GM12892 (cell line): ENCODE measurements around the gene CNTNAP2.

Experiments used
- DNase-seq: peaks from one replicate; pipeline ENCODE4 v3.0.0; 2011; ENCODE audit not compliant: insufficient read length
- FAIRE-seq: peaks from 2 replicates; lab custom pipeline; 2011; peaks lifted over from hg19 to GRCh38; lab: Jason Lieb, UNC
- POLR2A ChIP-seq: IDR thresholded peaks from 2 replicates; pipeline ENCODE4 v1.6.1; 2011; ENCODE audit warnings: low read depth, low read length, control low read depth
- POLR2AphosphoS5 ChIP-seq: IDR thresholded peaks from 2 replicates; pipeline ENCODE4 v1.6.1; 2011; ENCODE audit warnings: low read depth, low read length, control low read depth
- TAF1 ChIP-seq: IDR thresholded peaks from 2 replicates; pipeline ENCODE4 v1.6.1; 2011; ENCODE audit warnings: low read depth, mild to moderate bottlenecking, control low read depth, low read length, borderline replicate concordance

CNTNAP2 gene

GRCh38 chr7:148261996-148262688 lies 2145.5 kb downstream of the CNTNAP2 start:
- TF ChIP-seq POLR2AphosphoS5 (no peak), POLR2A (no peak), TAF1 (no peak)
- FAIRE-seq (no peak), DNase-seq (no peak)

DNA sequence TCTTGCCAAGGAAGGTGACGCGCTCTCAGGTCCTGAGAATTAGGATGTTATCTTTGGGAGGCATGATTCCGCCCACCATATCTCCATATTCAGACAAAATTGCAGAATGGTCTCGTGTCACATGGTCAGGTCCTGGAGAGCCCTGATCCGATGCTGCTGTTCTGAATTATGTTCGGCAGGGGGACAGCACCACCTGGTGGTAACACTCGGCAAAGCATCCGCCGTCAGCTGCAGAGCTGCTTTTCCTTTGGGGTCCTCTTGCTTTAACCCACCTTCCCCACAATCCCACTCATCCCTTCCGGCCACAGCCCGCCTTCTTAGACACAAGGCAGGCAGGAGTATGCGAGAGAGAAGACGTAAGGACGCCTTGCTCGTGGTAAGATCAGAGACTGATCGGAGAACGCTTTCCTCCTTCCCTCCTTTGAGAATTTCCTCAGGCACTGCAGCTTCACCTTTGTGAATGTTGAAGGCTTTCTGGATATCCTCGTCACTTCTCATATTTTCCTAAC lies 2146.2 kb downstream of the CNTNAP2 start:
- FAIRE-seq: peak; percentile 93
- TF ChIP-seq POLR2A: no peak
- no peak for TF ChIP-seq POLR2AphosphoS5
- TF ChIP-seq TAF1: no peak

GRCh38 chr7:148264933-148265557 lies 2148.4 kb downstream of the CNTNAP2 start:
- FAIRE-seq: peak; percentile 27
- no peak for DNase-seq
- TF ChIP-seq POLR2AphosphoS5 (no peak), POLR2A (no peak), TAF1 (no peak)

More for the DNA sequence above, 2146.2 kb downstream of the CNTNAP2 start:
- DNase-seq: peak; percentile 31

DNA sequence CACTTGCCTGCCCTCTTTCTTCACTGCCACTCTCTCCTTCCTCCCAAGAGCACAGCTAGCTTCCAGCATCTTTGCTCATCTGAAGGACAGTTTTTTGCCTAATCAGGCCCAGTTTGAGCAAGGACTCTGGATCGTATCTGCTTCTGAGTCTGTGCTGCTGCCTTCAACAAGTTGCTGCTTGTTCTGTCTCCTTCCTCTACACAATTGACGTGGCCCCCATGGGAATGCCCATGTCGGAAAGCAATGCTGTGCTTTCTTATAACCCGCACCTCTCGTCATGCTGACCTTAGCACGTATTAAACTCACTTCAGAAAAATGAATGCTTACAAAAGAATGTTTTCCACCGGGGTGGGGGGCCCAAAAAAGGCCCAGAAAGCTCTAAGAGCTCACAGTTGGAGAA lies 2149.3 kb downstream of the CNTNAP2 start:
- FAIRE-seq (no peak), DNase-seq (no peak)
- TF ChIP-seq TAF1: no peak
- TF ChIP-seq POLR2A: no peak
- TF ChIP-seq POLR2AphosphoS5: no peak

DNA sequence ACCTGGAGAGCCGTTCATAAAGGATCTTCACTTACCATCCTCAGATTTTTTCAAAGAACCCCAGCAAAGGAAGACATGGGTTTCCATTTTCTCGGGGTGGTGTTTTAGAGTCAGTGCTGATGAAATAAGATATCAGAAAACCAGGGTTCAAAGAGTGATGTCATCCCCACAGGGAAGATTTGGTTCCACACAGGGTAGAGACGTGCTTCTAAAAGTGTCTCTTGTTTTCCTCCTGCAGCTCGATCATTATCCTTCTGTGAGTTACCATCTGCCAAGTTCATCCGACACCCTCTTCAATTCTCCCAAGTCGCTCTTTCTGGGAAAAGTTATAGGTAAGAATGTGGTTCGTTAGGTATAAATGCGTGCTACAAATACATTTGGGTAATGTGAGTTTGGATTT lies 2150.2 kb downstream of the CNTNAP2 start:
- DNase-seq: no peak
- TF ChIP-seq POLR2A (no peak), TAF1 (no peak)
- FAIRE-seq: no peak

- TF ChIP-seq POLR2A (no peak), TAF1 (no peak), POLR2AphosphoS5 (no peak)
- no peak for DNase-seq
- FAIRE-seq: no peak
Observed at GRCh38 chr7:148270576-148270975, 2154.0 kb downstream of the CNTNAP2 start.

GRCh38 chr7:148274118-148274517 lies 2157.5 kb downstream of the CNTNAP2 start:
- FAIRE-seq: no peak
- DNase-seq: no peak
- TF ChIP-seq POLR2AphosphoS5: no peak
- TF ChIP-seq TAF1: no peak
- no peak for TF ChIP-seq POLR2A

GRCh38 chr7:148275359-148275890 lies 2158.8 kb downstream of the CNTNAP2 start:
- DNase-seq: no peak
- TF ChIP-seq POLR2AphosphoS5 (no peak), TAF1 (no peak), POLR2A (no peak)
- no peak for FAIRE-seq

DNA sequence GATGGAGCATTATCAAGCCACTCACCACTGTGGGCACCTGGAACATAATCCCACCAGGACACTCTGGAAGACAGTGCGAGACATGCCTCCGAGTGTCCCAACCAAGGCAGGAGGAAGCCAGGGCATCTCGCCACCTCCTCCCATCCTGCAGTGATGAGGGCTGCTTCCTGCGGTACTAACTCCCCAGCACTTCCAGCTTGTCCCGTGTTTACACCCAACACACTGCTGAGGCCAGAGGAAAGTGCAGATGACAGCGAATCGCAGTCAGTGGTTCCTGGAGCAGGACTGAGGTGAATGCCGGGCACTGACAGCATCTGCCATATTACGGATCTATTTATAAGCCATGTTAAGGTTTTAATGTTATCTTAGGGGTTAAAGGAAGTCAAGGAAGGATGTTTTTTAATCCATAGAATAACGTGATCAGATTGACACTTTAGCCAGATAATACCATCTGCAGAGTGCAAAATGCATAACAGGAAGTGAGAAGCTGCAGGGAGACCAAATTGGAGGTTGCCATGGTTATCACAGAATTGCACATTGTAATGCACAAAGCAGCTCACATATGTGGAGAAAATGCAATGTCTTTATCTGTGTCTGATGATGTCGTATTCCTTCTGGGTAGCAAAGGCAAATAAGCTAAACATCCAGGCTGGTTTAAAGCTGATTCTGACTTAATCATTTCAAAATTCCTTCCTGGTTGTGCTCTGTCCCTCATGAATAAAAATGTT lies 2159.9 kb downstream of the CNTNAP2 start:
- no peak for FAIRE-seq
- TF ChIP-seq POLR2A: no peak
- no peak for TF ChIP-seq POLR2AphosphoS5
- no peak for TF ChIP-seq TAF1
- no peak for DNase-seq

GRCh38 chr7:148277042-148277660 lies 2160.6 kb downstream of the CNTNAP2 start:
- DNase-seq: no peak
- FAIRE-seq: no peak
- TF ChIP-seq POLR2AphosphoS5: no peak

DNA sequence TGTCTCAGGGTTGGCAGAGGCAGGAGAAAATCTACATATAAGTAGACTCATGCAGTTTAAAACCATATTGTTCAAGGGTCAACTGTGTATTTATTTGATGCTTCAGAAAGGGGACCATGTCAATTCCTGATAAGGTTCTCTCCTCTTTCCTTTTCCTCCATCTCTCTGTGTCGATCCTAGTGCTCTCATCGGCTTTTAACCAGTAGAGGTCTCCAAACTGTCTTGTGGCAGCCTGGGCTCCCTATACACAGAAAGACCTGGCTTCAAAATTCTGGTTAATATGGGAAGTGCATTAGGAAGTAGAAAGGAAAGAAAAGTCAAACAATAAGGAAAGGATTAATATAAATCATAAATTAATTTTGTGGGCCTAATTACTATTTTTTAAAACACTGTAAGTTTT lies 2169.5 kb downstream of the CNTNAP2 start:
- TF ChIP-seq POLR2A (no peak), TAF1 (no peak), POLR2AphosphoS5 (no peak)
- FAIRE-seq: no peak
- no peak for DNase-seq

DNA sequence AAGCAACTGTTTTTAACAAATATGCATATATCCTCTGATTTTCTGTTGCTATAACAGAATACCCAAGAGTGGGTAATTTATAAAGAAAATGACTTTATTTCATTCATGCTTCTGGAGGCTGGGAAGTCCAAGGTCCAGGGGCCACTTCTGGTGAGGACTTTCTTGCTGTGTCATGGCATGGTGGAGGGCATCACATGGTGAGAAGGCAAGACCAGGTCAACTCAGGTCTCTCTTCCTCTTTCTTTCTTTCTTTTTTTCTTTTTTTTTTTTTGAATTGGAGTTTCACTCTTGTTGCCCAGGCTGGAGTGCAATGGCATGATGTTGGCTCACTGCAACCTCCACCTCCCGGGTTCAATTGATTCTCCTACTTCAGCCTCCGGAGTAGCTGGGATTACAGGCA lies 2170.9 kb downstream of the CNTNAP2 start:
- FAIRE-seq (no peak), DNase-seq (no peak)
- TF ChIP-seq POLR2AphosphoS5 (no peak), TAF1 (no peak), POLR2A (no peak)
